HepG2 (cell line): ENCODE results near the gene LSM6. TPM values are rescaled to one million over a fixed set of nuclear protein-coding genes. Genes with fewer than 3 reads are reported as not detected.

Source experiments
- ATAC-seq: fragments of 200-7000 bp; cut with Tn5 transposase; 3 replicates; pipeline ENCODE4 v1.9.1; 2020; ENCODE audit warnings: mild to moderate bottlenecking, moderate library complexity
- BruUV-seq: library from RNA; stranded (reverse); fragments of 400-500 nt; replicated peaks from 2 replicates; lab custom pipeline; 2021; lab: Mats Ljungman, UMichigan
- CTCF ChIA-PET: fragments of 300-600 bp; formaldehyde crosslinking; extraction: SDS; loops from one replicate; lab custom pipeline; 2021; ENCODE audit warnings: low total read pairs, inconsistent platforms, low intra/inter-chr PET ratio; lab: Yijun Ruan, JAX
- POLR2A ChIA-PET: fragments of 350-600 bp; sonication (Branson Sonifier 250); formaldehyde crosslinking; loops from one replicate; lab custom pipeline; 2020; ENCODE audit warnings: antibody characterized with exemption, inconsistent platforms; lab: Yijun Ruan, JAX
- DNase-seq: peaks from one replicate; pipeline ENCODE4 v3.0.0-alpha.2; 2015; ENCODE audit warnings: low spot score
- FAIRE-seq: peaks from 3 replicates; lab custom pipeline; 2011; peaks lifted over from hg19 to GRCh38; lab: Jason Lieb, UNC
- H2AFZ ChIP-seq: one replicate; pipeline ENCODE4 v1.6.1; 2011; ENCODE audit warnings: low read length, inconsistent platforms
- H3K27ac ChIP-seq: fragments of 300-600 bp; 3 replicates; pipeline ENCODE4 v1.8.0; 2011; ENCODE audit warnings: mixed run types, mild to moderate bottlenecking, mixed read lengths, low read length, inconsistent platforms; ENCODE audit not compliant: insufficient read depth; ENCODE audit errors: extremely low read length
- H3K27me3 ChIP-seq, 2 experiments: fragments of 200-600 bp in 1 of 2; 2 replicates in 1 of 2; 3 replicates in 1 of 2; pipeline versions ENCODE4 v1.6.0 to v1.8.0; 2011; ENCODE audit warnings: low read length in 2 of 2, mild to moderate bottlenecking in 2 of 2, moderate library complexity in 2 of 2, inconsistent platforms in 1 of 2; ENCODE audit not compliant: insufficient read depth in 2 of 2, control insufficient read depth in 1 of 2
- H3K36me3 ChIP-seq, 2 experiments: fragments of 200-600 bp in 1 of 2; replicated peaks in 1 of 2; 2 replicates in 1 of 2; 3 replicates in 1 of 2; pipeline versions ENCODE4 v1.5.1 to v1.8.0; 2011; ENCODE audit warnings: low read length in 2 of 2, inconsistent platforms in 1 of 2; ENCODE audit not compliant: insufficient read depth in 2 of 2, control insufficient read depth in 1 of 2
- H3K4me1 ChIP-seq: 2 replicates; pipeline ENCODE4 v1.5.1; 2012; ENCODE audit warnings: low read length, inconsistent platforms; ENCODE audit not compliant: insufficient read depth
- H3K4me2 ChIP-seq: 2 replicates; pipeline ENCODE4 v1.6.0; 2011; ENCODE audit warnings: low read depth, low read length, inconsistent platforms
- H3K4me3 ChIP-seq, 3 experiments: fragments of 200-600 bp in 1 of 3; sonication (generic), shearing (Covaris generic) in 1 of 3; replicated peaks in 1 of 3; 2 replicates each; pipeline ENCODE4 v1.5.1; 2011 to 2016; ENCODE audit warnings: low read length in 3 of 3, inconsistent platforms in 2 of 3, low read depth in 2 of 3, mild to moderate bottlenecking in 2 of 3, control low read depth in 1 of 3, mixed read lengths in 1 of 3; ENCODE audit not compliant: insufficient read depth in 1 of 3
- H3K79me2 ChIP-seq: one replicate; pipeline ENCODE4 v1.6.1; 2011; ENCODE audit warnings: low read length, inconsistent platforms; ENCODE audit not compliant: insufficient read depth
- H3K9ac ChIP-seq: 2 replicates; pipeline ENCODE4 v1.6.0; 2011; ENCODE audit warnings: mild to moderate bottlenecking, low read depth, low read length, inconsistent platforms; ENCODE audit not compliant: insufficient read depth
- H3K9me3 ChIP-seq: 2 replicates; pipeline ENCODE4 v1.5.1; 2012; ENCODE audit warnings: mild to moderate bottlenecking, low read length
- H4K20me1 ChIP-seq: 2 replicates; pipeline ENCODE4 v1.6.0; 2011; ENCODE audit warnings: inconsistent platforms, mild to moderate bottlenecking, low read length, moderate library complexity; ENCODE audit not compliant: insufficient read depth
- CEBPZ ChIP-seq: IDR thresholded peaks from 2 replicates; pipeline ENCODE4 v1.6.1; 2012; ENCODE audit warnings: low read length, improper control_type of control experiment
- ELK4 ChIP-seq: sonication (generic); formaldehyde crosslinking; IDR thresholded peaks from 2 replicates; pipeline ENCODE4 v1.9.0; 2021; ENCODE audit warnings: missing genetic modification reagents, borderline replicate concordance
- JARID2 ChIP-seq: sonication (generic); formaldehyde crosslinking; IDR thresholded peaks from 2 replicates; pipeline ENCODE4 v1.8.1; 2023; ENCODE audit warnings: missing genetic modification reagents, inconsistent platforms; ENCODE audit not compliant: insufficient replicate concordance
- MAF1 ChIP-seq: sonication (generic); formaldehyde crosslinking; IDR thresholded peaks from 2 replicates; pipeline ENCODE4 v1.5.0; 2020; ENCODE audit warnings: missing genetic modification reagents, borderline replicate concordance
- MAFF ChIP-seq: IDR thresholded peaks from 2 replicates; pipeline ENCODE4 v1.6.1; 2011; ENCODE audit warnings: low read depth, low read length, improper control_type of control experiment
- MED8 ChIP-seq: sonication (generic); formaldehyde crosslinking; IDR thresholded peaks from 2 replicates; pipeline ENCODE4 v1.8.1; 2023; ENCODE audit warnings: mild to moderate bottlenecking, missing genetic modification reagents; ENCODE audit not compliant: insufficient replicate concordance
- MIER3 ChIP-seq: IDR thresholded peaks from 2 replicates; pipeline ENCODE4 v1.6.1; 2016; ENCODE audit warnings: missing compliant biosample characterization, borderline replicate concordance
- RFX1 ChIP-seq: fragments of 450-650 bp; IDR thresholded peaks from 2 replicates; pipeline ENCODE4 v1.6.1; 2017
- SP4 ChIP-seq: sonication (generic); formaldehyde crosslinking; IDR thresholded peaks from 2 replicates; pipeline ENCODE4 v1.8.1; 2023; ENCODE audit warnings: mild to moderate bottlenecking, missing genetic modification reagents
- SP5 ChIP-seq: IDR thresholded peaks from 2 replicates; pipeline ENCODE4 v1.6.1; 2016; ENCODE audit warnings: low read depth, borderline replicate concordance
- ZBTB7B ChIP-seq: sonication (generic); formaldehyde crosslinking; IDR thresholded peaks from 2 replicates; pipeline ENCODE4 v1.4.0; 2020; ENCODE audit warnings: missing genetic modification reagents
- ZFAT ChIP-seq: sonication (generic); formaldehyde crosslinking; conservative IDR thresholded peaks from 2 replicates; pipeline ENCODE4 v1.8.1; 2023; ENCODE audit warnings: missing genetic modification reagents, inconsistent platforms
- ZMYM4 ChIP-seq: sonication (generic); formaldehyde crosslinking; IDR thresholded peaks from 2 replicates; pipeline ENCODE4 v1.8.1; 2023; ENCODE audit warnings: mild to moderate bottlenecking, missing genetic modification reagents
- ZNF143 ChIP-seq: sonication (generic); formaldehyde crosslinking; IDR thresholded peaks from 2 replicates; pipeline ENCODE4 v1.4.0; 2020; ENCODE audit warnings: missing genetic modification reagents
- ZNF275 ChIP-seq: sonication (generic); formaldehyde crosslinking; IDR thresholded peaks from 2 replicates; pipeline ENCODE4 v1.8.0; 2022; ENCODE audit warnings: missing genetic modification reagents, mild to moderate bottlenecking, inconsistent platforms, borderline replicate concordance
- ZNF597 ChIP-seq: sonication (generic); formaldehyde crosslinking; IDR thresholded peaks from 2 replicates; pipeline ENCODE4 v1.5.0; 2020; ENCODE audit warnings: missing genetic modification reagents
- ZSCAN22 ChIP-seq: sonication (generic); formaldehyde crosslinking; IDR thresholded peaks from 2 replicates; pipeline ENCODE4 v1.4.0; 2020; ENCODE audit warnings: mild to moderate bottlenecking, missing genetic modification reagents
- WGBS: methylation state at CpG from one replicate; pipeline ENCODE4 v1.1.6; 2017; ENCODE audit warnings: low lambda C conversion rate; 5-methylcytosine and 5-hydroxymethylcytosine counted together
- in situ Hi-C: cut with HindIII; loops from 2 replicates; pipeline ENCODE4 v1.10.0; 2017; ENCODE audit warnings: low pct_unique_long_range_greater_than_20kb; ENCODE audit not compliant: extremely low pct_ligation_motif_present
- intact Hi-C: fragments of 100-400 bp; cut with micrococcal nuclease; formaldehyde crosslinking; loops from one replicate; pipeline ENCODE4 v1.10.0; 2022; ENCODE audit not compliant: unreplicated experiment
- polyA plus RNA-seq, 8 experiments: library from polyadenylated mRNA; depleted of rRNA in 3 of 8; stranded (reverse) in 7 of 8; unstranded in 1 of 8; fragments of >200 nt; fragmentation: Illumina TruSeq in 4 of 8; extraction: Trizol in 4 of 8; gene quantifications; 2 replicates each; pipeline versions ENCODE4 v1.2.1 to v1.2.3, GENCODE V29; 2011 to 2016; ENCODE audit warnings: low read depth in 4 of 8, missing spikeins in 1 of 8, mixed read lengths in 1 of 8; ENCODE audit not compliant: insufficient read depth in 1 of 8
- total RNA-seq, 5 experiments: library from RNA; depleted of rRNA; stranded (reverse); fragments of >200 nt; fragmentation: Illumina TruSeq; extraction: Trizol; gene quantifications; 2 replicates each; pipeline ENCODE4 v1.2.3, GENCODE V29; 2016; ENCODE audit warnings: low read depth in 1 of 5

Gene LSM6
- total and polyA plus RNA-seq, 2 of the 13 experiments (the other 11 are each of a cell fraction or from before 2014, with no cell fraction given), result 14.6 to 83.3 TPM

- Histone ChIP-seq H3K27ac (no peak within 1 kb of the TSS), H3K9ac (no peak within 1 kb of the TSS), H3K79me2 (no peaks in the 10 kb centered on the region), H3K4me2 (no peak within 1 kb of the TSS), H3K4me3 (no peak within 1 kb of the TSS), H2AFZ (no peak within 1 kb of the TSS), H3K4me1 (no peaks in the 10 kb centered on the region), H3K27me3 (no peaks in the 10 kb centered on the region), H3K9me3 (no peaks in the 10 kb centered on the region), H4K20me1 (no peaks in the 10 kb centered on the region), H3K36me3 (no peaks in the 10 kb centered on the region)
- 46% methylated on average over 5 of the region's 5 CpGs for whole genome bisulfite sequencing
- in situ Hi-C loops (no loop called here), intact Hi-C loops (no loop called here)
- CTCF ChIA-PET, result no interaction called here
- no TSS peak for BruUV-seq
- no peak for TF ChIP-seq CEBPZ
- TF ChIP-seq SP4 (CRISPR knock-in tag), result no peak
- TF ChIP-seq MIER3, result no peak
- TF ChIP-seq ZFAT (CRISPR knock-in tag), result no peak
- TF ChIP-seq JARID2, result no peak
- TF ChIP-seq ZBTB7B (CRISPR knock-in tag), result no peak
- TF ChIP-seq ZNF597 (CRISPR knock-in tag), result no peak
- TF ChIP-seq ZMYM4 (CRISPR knock-in tag), result no peak
- TF ChIP-seq ZNF143, result no peak
- TF ChIP-seq MED8, result no peak
- no peak for TF ChIP-seq ZNF275 (CRISPR knock-in tag)
- TF ChIP-seq ZSCAN22 (CRISPR knock-in tag), result no peak
- no peak for TF ChIP-seq ELK4 (CRISPR knock-in tag)
- no peak for TF ChIP-seq MAF1 (CRISPR knock-in tag)
- no peak for TF ChIP-seq RFX1
- no peak for TF ChIP-seq SP5 (CRISPR knock-in tag)
- TF ChIP-seq MAFF, result no peak
- no peak for FAIRE-seq
- no peak for ATAC-seq
- DNase-seq, result no peak
- POLR2A ChIA-PET, result no interaction called here
Measured at GRCh38 chr4:146214238-146214637, 38.7 kb downstream of the LSM6 start, which contains the start of gene REELD1. Gene REELD1 (plus strand): TSS chr4:146214538. CDS start chr4:146216953, 2,415 bp downstream.
